GM21723 (cell line): ENCODE data around the gene TPRN.

Source experiments
- ATAC-seq: cut with Tn5 transposase; IDR thresholded peaks from one replicate; pipeline ENCODE4 v1.9.1; 2021; ENCODE audit warnings: mild to moderate bottlenecking, moderate library complexity; ENCODE audit not compliant: unreplicated experiment

The TPRN gene

GRCh38 chr9:137175345-137175961, 25.1 kb downstream of the TPRN start:
- no peak for ATAC-seq

DNA sequence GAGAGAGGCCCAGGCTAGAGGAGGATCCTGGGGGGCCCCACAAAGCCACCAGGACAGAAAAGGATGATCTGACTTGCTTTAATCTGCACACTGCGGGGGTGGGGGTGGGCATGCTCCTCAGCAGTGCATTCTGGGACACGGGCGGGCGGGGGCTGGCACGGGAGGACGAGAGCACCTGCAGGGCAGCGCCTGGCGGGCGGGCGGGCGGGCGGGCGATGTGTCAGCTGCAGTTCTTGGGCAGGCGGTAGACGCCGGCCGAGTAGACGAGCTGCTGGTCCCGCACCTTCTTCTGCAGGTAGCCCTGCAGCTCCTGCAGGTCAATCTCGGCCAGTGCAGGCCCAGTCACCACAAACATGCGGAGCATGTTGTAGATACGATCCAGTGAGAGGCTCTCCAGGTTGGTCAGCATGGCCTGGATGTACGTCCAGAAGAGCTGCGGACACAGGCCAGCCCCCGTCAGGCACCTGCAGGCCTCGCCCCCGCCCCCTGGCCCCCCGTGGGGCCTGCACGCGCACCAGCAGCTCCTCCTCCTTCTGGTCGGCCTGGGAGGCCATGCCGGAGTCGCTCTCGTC, 25.7 kb downstream of the TPRN start:
- no peak for ATAC-seq

DNA sequence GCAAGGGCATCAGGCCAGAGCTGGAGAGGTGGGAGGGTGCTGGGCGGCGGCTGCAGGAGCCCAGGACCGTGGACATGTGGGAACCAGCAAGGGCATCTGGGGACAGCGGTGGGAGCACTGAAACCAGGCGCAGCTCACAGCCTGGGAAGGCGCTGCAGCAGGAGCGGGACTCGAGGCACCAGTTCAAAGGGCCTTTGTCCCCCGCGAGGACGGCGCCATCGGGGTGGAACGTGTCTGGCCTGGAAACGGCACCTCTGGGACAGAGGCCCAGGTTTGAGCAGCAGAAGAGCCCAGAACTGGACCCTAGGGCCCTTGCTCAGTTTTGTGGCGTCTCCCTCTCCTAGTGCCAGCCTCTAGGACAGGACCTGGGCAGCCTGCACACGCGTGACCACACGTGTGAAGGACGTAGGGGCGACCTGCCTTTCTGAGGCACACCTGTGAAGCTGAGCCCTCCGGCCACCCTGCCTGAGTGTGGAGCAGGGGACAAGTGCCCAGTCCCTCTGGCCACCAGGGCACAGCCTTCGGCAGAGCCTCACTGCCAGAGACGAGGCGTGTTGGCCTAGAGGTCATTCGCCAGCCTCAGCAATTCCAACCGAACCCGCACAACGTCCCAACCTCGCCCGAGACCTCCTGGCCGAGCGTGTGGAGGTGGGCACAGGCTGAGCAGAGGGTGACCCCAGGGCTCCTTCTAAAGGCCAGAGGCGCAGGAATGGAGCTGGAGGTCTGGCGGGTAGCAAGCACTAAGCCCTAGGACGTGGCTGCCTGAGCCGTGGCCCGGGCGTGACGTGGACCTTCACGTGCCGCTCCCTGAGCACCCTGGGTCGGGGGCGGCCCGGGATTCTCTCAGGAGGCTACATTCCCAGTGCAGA, 26.5 kb downstream of the TPRN start:
- no peak for ATAC-seq

GRCh38 chr9:137172901-137173795, 27.4 kb downstream of the TPRN start:
- ATAC-seq, result no peak

DNA sequence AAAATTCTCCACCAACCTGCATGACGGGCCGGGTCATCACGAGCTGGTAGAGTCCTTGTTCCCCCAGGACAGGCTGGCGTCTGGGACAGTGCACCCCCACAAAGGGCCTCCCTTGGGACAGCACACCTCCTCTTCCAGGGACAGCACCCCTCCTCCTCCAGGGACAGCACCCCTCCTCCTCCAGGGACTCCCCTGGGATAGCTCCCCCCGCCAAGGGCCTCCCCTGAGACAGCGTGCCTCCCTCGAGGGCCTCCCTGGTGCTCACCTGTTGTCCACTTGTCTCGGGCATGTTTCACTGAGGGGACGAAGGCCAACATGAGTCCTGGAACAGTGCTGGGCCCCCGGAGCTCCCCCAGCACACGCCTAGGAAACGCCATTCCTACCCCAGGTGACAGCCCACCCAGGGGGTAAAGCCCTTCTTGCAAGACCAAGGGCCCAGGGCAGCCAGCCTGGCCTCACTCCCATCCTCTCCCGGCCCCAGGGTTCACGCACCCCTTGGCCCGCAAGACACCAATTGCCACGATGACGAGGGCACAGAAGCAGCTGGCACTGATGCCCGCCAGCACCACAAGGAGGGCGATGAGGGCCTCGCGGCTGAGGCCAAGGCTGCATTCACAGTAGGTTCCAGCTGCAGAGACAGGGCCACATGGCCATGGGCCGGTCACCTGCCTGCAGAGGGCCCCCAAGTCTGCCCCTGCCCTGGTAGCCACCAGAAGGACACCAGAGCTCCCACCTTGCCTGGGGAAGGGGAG, 29.2 kb downstream of the TPRN start:
- ATAC-seq, result no peak

GRCh38 chr9:137170486-137171148, 29.9 kb downstream of the TPRN start:
- no peak for ATAC-seq

DNA sequence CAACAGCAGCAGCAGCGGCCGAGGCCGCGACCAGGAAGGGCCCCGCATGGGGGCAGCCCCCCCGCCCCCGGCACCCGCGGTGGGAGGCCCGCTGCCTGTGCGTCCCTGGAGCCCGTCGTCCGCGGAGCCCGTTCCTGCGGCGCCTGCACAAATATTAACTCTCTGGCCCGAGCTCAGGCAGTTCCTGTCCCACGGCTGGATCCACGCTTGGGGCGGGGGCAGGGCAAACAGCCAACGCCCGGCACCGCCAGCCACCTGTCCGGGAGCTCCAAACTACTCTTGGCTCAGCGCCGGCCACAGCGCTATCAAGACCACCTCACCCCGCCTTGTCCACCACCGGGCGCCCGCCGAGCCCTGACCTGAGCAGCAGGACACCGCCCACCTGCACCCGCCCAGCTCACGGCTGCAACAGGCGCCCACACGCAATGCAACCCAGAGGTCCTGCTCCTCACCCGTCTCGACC, 30.6 kb downstream of the TPRN start, which contains the start of gene LRRC26:
LRRC26 (minus strand) TSS at position 156 of the 463 bp plus-strand sequence; CDS start at position 48, 108 bp downstream.
- ATAC-seq, result no peak

DNA sequence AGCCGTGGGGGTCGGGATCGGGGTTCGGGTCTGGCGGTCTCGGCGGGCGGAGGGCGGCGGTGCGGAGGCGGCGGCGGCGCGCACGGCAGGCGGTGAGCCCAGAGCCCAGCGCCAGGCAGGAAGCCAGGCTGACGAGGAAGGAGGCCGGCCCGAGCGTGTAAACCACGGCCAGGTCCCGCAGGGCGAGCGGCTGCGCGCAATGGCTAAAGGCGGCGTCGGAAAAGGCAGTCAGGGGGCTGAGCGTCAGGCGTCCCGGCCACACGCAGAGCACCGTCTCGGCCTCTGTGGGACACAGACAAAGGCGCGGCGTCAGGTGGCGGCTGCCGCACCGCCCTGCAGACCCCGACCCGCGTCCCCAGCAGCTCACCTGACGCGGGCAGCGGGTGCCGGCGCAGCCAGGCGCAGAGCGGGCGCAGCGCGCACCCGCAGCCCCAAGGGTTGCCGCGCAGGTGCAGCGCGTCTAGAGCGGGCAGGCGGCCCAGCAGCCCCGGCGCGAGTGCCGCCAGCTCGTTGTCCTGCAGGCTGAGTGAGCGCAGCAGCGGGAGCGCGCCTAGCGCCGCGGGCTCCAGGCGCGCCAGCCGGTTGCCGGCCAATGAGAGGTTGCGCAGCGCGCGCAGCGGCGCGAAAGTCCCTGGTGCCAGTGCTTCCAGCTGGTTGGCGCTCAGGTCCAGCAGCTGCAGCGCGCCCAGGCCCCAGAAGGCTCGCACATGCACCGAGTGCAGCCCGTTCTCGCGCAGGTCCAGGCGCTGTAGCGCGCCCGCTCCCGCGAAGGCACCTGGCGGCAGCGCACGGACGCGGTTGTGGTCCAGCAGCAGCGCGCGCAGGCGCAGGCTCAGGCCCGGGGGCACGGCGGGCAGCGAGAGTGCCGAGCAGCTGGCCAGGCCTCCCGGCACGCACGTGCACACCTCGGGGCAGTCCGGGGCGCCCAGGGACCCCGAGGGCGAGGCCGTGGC, 31.4 kb downstream of the TPRN start:
- no peak for ATAC-seq

DNA sequence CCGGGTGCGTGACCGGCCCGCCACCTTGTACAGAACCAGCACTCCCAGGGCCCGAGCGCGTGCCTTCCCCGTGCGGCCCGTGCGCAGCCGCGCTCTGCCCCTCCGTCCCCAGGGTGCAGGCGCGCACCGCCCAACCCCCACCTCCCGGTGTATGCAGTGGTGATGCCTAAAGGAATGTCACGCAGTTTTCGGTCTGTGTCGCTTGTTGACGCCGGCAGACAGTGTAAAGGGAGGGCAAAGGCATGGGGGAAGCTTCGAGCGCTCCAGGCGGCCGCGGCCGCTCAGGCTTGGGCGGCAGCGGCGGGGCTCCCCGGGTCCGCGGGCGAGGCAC, 32.0 kb downstream of the TPRN start:
- ATAC-seq, result no peak

DNA sequence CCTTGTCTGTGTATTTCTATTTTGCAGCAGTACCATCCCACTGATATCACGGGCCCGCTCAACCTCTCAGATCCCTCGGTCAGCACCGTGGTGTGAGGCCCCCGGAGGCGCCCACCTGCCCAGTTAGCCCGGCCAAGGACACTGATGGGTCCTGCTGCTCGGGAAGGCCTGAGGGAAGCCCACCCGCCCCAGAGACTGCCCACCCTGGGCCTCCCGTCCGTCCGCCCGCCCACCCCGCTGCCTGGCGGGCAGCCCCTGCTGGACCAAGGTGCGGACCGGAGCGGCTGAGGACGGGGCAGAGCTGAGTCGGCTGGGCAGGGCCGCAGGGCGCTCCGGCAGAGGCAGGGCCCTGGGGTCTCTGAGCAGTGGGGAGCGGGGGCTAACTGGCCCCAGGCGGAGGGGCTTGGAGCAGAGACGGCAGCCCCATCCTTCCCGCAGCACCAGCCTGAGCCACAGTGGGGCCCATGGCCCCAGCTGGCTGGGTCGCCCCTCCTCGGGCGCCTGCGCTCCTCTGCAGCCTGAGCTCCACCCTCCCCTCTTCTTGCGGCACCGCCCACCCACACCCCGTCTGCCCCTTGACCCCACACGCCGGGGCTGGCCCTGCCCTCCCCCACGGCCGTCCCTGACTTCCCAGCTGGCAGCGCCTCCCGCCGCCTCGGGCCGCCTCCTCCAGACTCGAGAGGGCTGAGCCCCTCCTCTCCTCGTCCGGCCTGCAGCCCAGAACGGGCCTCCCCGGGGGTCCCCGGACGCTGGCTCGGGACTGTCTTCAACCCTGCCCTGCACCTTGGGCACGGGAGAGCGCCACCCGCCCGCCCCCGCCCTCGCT, 32.6 kb downstream of the TPRN start:
- ATAC-seq, result no peak

DNA sequence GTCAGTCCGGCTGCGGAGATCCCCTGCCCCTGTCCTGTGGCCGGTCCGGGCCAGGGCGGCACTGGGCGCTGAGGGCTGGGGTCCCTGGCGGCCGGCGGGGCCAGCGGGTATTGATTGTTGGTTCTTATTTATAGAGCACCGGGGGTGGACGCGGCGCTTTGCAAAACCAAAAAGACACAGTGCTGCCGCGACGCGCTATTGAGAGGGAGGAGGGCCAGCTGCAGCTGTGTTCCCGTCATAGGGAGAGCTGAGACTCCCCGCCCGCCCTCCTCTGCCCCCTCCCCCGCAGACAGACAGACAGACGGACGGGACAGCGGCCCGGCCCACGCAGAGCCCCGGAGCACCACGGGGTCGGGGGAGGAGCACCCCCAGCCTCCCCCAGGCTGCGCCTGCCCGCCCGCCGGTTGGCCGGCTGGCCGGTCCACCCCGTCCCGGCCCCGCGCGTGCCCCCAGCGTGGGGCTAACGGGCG, 33.2 kb downstream of the TPRN start:
- ATAC-seq, result no peak

DNA sequence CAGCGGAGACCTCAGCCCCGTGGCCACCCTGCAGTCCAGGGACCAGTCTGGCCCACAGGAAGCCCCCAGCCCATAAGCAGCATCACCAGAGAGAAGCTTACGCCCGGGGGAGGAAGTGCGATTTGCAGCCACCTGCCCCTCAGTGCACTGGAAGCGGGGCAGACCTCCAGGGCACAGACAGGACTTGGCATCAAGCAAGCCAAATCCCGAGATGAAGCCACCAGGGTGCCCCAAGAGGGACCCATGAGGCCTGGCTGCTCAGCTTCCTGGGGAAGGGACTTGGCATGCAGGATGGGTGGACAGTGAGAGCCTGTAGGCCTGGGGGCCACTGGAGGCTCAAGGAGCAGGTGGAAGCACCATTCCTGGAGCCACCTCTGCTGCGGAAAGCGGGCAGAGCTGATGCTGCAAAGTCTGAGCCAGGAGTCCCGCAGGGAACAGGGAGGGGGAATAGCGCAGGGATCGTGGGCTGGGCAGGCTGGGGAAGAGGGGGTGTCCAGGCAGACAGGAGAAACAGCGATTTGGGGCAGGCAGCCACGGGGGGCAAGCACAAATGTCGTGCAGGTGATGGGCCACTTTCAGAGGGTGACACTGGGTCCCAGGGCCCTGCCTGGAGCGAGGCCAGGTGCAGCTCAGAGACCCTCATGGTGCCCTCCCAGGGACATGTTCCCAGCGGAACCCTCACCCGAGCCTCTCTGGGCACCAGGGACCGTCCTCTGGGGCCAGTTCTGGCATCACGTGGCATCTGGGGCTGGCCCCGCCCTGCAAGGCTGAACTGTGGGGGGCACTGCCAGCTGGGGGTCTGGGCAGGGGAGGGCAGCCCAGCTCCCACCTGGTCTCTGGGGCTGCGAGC, 33.9 kb downstream of the TPRN start:
- ATAC-seq, result no peak

GRCh38 chr9:137165250-137165836, 35.2 kb downstream of the TPRN start:
- no peak for ATAC-seq

DNA sequence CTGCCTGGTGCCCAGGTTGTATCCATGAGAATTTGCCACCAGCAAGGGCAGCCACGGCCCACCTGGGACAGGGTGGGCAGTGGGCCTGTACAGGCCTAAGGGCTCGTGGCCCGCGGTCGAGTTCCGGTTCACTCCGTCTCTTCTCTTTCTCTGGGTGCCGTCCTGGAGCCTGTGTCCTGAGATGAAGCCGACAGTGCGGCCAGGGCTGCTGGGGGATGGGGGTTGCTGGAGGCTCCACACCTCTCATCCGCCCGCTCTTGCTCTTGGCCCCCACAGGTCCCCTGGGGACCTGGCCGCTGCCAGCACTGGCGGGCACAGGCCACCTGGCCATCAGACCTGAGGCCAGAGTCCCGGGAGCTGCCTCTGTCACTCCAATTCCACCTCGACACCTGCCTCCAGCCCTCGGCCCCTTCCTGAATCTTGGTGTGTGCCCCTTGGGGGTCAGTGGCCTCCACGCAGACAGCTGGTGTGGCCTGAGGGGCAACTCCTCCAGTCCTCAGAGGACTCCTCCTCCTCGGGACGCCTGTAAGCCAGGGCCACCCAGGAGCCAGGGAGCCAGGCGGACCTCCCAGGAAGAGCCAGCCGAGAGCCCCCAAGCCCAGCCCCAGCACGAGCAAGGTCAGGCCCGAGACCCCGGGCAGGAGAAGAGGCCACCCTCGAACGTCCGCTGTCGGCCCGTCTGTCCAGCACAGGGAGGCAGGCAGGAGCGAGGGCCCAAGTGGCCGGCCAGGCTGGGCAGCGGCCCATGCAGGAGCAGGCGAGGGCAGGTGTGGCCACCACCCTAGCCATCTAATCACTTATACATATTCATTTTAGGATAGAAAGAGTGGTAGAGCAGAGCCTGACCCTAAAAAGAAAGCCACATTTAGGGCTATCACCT, 35.9 kb downstream of the TPRN start:
- ATAC-seq, result no peak

DNA sequence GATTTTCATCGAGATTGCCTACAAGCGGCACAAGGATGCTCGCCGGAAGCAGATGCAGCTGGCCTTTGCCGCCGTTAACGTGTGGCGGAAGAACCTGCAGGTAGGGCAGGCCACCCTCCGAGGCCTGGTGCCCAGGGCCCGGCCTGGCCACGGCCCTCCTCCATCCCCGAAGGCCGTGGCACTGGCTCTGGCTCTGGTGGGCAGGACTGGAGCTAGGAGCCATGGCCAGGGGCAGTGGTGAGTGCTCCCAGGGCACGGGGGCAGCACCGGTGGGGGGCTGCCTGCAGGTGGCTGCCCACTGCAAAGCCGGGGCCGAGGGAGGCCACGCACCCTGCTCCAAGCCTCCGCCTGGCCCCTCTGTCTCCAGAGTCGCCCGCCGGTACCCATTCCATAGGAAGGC, 36.7 kb downstream of the TPRN start:
- no peak for ATAC-seq
